HepG2 (cell line): ENCODE measurements around the gene SLU7. TPM values are rescaled to one million over a fixed set of nuclear protein-coding genes. Genes with fewer than 3 reads are reported as not detected.

Source experiments
- ATM ChIP-seq: fragments of 450-650 bp; IDR thresholded peaks from 2 replicates; pipeline ENCODE4 v1.7.1; 2017; ENCODE audit warnings: mild to moderate bottlenecking, borderline replicate concordance
- FOXK2 ChIP-seq: fragments of 450-650 bp; IDR thresholded peaks from 2 replicates; pipeline ENCODE4 v1.6.1; 2016
- HINFP ChIP-seq: sonication (generic); formaldehyde crosslinking; IDR thresholded peaks from 2 replicates; pipeline ENCODE4 v1.4.0; 2020; ENCODE audit warnings: low read depth, mild to moderate bottlenecking, missing genetic modification reagents
- HMGXB4 ChIP-seq, 2 experiments: sonication (generic) in 1 of 2; formaldehyde crosslinking in 1 of 2; IDR thresholded peaks; 2 replicates each; pipeline versions ENCODE4 v1.4.0 to v1.6.1; 2018 to 2020; ENCODE audit warnings: missing genetic modification reagents in 2 of 2, borderline replicate concordance in 1 of 2, low read depth in 1 of 2, mild to moderate bottlenecking in 1 of 2, missing biosample characterization in 1 of 2
- HNF4A ChIP-seq: sonication (generic); formaldehyde crosslinking; IDR thresholded peaks from 2 replicates; pipeline ENCODE4 v1.4.0; 2020; ENCODE audit warnings: missing genetic modification reagents
- HOMEZ ChIP-seq: IDR thresholded peaks from 2 replicates; pipeline ENCODE4 v1.6.1; 2016; ENCODE audit warnings: low read depth
- KAT8 ChIP-seq: IDR thresholded peaks from 2 replicates; pipeline ENCODE4 v1.6.1; 2016; ENCODE audit warnings: missing genetic modification reagents, missing compliant biosample characterization
- MAX ChIP-seq: IDR thresholded peaks from 2 replicates; pipeline ENCODE4 v1.6.1; 2012; ENCODE audit warnings: inconsistent platforms
- MLXIP ChIP-seq: sonication (generic); formaldehyde crosslinking; IDR thresholded peaks from 2 replicates; pipeline ENCODE4 v1.9.0; 2021; ENCODE audit warnings: missing genetic modification reagents, borderline replicate concordance
- NFIC ChIP-seq: IDR thresholded peaks from 2 replicates; pipeline ENCODE4 v1.6.1; 2012; ENCODE audit warnings: mild to moderate bottlenecking, low read length, inconsistent platforms
- PAX8 ChIP-seq: sonication (generic); formaldehyde crosslinking; IDR thresholded peaks from 2 replicates; pipeline ENCODE4 v1.8.0; 2022; ENCODE audit warnings: mild to moderate bottlenecking, missing genetic modification reagents, borderline replicate concordance
- SIN3B ChIP-seq: fragments of 150-350 bp; IDR thresholded peaks from 2 replicates; pipeline ENCODE4 v1.6.1; 2014; ENCODE audit warnings: low read length
- ZBTB34 ChIP-seq: sonication (generic); formaldehyde crosslinking; IDR thresholded peaks from 2 replicates; pipeline ENCODE4 v1.8.0; 2022; ENCODE audit warnings: mild to moderate bottlenecking, missing genetic modification reagents
- ZMYM4 ChIP-seq: sonication (generic); formaldehyde crosslinking; IDR thresholded peaks from 2 replicates; pipeline ENCODE4 v1.8.1; 2023; ENCODE audit warnings: mild to moderate bottlenecking, missing genetic modification reagents
- ZNF232 ChIP-seq: sonication (generic); formaldehyde crosslinking; IDR thresholded peaks from 2 replicates; pipeline ENCODE4 v1.4.0; 2020; ENCODE audit warnings: missing genetic modification reagents, borderline replicate concordance
- ZNF543 ChIP-seq: sonication (generic); formaldehyde crosslinking; IDR thresholded peaks from 2 replicates; pipeline ENCODE4 v1.4.0; 2020; ENCODE audit warnings: mild to moderate bottlenecking, missing genetic modification reagents
- ZNF562 ChIP-seq: sonication (generic); formaldehyde crosslinking; IDR thresholded peaks from 2 replicates; pipeline ENCODE4 v1.8.0; 2022; ENCODE audit warnings: missing genetic modification reagents, borderline replicate concordance
- ZNF660 ChIP-seq: sonication (generic); formaldehyde crosslinking; IDR thresholded peaks from 2 replicates; pipeline ENCODE4 v1.5.1; 2020; ENCODE audit warnings: mild to moderate bottlenecking, low read depth, missing genetic modification reagents, borderline replicate concordance
- ZNF678 ChIP-seq: sonication (generic); formaldehyde crosslinking; IDR thresholded peaks from 2 replicates; pipeline ENCODE4 v1.4.0; 2020; ENCODE audit warnings: mild to moderate bottlenecking, missing genetic modification reagents
- ZNF883 ChIP-seq: sonication (generic); formaldehyde crosslinking; IDR thresholded peaks from 2 replicates; pipeline ENCODE4 v1.5.1; 2020; ENCODE audit warnings: mild to moderate bottlenecking, missing genetic modification reagents; ENCODE audit errors: not compliant biosample characterization
- ZSCAN31 ChIP-seq: sonication (generic); formaldehyde crosslinking; IDR thresholded peaks from 2 replicates; pipeline ENCODE4 v1.5.0; 2020; ENCODE audit warnings: low read depth, mild to moderate bottlenecking, missing genetic modification reagents
- polyA plus RNA-seq, 8 experiments: library from polyadenylated mRNA; depleted of rRNA in 3 of 8; stranded (reverse) in 7 of 8; unstranded in 1 of 8; fragments of >200 nt; fragmentation: Illumina TruSeq in 4 of 8; extraction: Trizol in 4 of 8; gene quantifications; 2 replicates each; pipeline versions ENCODE4 v1.2.1 to v1.2.3, GENCODE V29; 2011 to 2016; ENCODE audit warnings: low read depth in 4 of 8, missing spikeins in 1 of 8, mixed read lengths in 1 of 8; ENCODE audit not compliant: insufficient read depth in 1 of 8
- total RNA-seq, 5 experiments: library from RNA; depleted of rRNA; stranded (reverse); fragments of >200 nt; fragmentation: Illumina TruSeq; extraction: Trizol; gene quantifications; 2 replicates each; pipeline ENCODE4 v1.2.3, GENCODE V29; 2016; ENCODE audit warnings: low read depth in 1 of 5

Gene SLU7
- total and polyA plus RNA-seq, 2 of the 13 experiments (the other 11 are each of a cell fraction or from before 2014, with no cell fraction given), result 24.0 to 39.2 TPM

- TF ChIP-seq HOMEZ (0 out of 2 replicates have a peak, but pooled peaks have one; percentile 23), ATM (no peak), ZSCAN31 (no peak), ZNF562 (CRISPR knock-in tag) (no peak), ZNF232 (no peak), HINFP (CRISPR knock-in tag) (peak; percentile 31; the same call in 1 of the 2 replicates), KAT8 (CRISPR knock-in tag) (peak; percentile 54), ZNF543 (CRISPR knock-in tag) (no peak), NFIC (no peak), ZNF883 (no peak), HMGXB4 (CRISPR knock-in tag; IDR thresholded peaks at IDR 0.05; ENCODE audit: borderline replicate concordance in 1 of 2, low read depth in 1 of 2) (peak in 1 of 2 experiments; percentile 65; a peak in 2 of 4 replicates), FOXK2 (no peak), MAX (no peak), ZNF678 (no peak), ZNF660 (no peak), PAX8 (CRISPR knock-in tag) (no peak), HNF4A (CRISPR knock-in tag) (peak; percentile 33; the same call in 1 of the 2 replicates), ZBTB34 (CRISPR knock-in tag) (no peak), SIN3B (no peak), MLXIP (CRISPR knock-in tag) (no peak), ZMYM4 (CRISPR knock-in tag) (peak; percentile 32; the same call in 1 of the 2 replicates)
Measured at GRCh38 chr5:160439205-160439600, 20.3 kb upstream of the SLU7 start (continued).
